D721Med (cell line): ENCODE results near the gene RETN.

Experiments
- DNase-seq: peaks from one replicate; pipeline ENCODE4 v3.0.0; 2011; ENCODE audit warnings: low spot score; ENCODE audit not compliant: insufficient read length
- FAIRE-seq: peaks from 2 replicates; lab custom pipeline; 2011; peaks lifted over from hg19 to GRCh38; lab: Jason Lieb, UNC
- TF ChIP-seq, protein P1 (sequence below): IDR thresholded peaks from 2 replicates; pipeline ENCODE4 v1.5.1; 2012; ENCODE audit warnings: mild to moderate bottlenecking, control low read depth; ENCODE audit not compliant: insufficient read depth; ENCODE audit errors: missing control alignments

Gene RETN

DNA sequence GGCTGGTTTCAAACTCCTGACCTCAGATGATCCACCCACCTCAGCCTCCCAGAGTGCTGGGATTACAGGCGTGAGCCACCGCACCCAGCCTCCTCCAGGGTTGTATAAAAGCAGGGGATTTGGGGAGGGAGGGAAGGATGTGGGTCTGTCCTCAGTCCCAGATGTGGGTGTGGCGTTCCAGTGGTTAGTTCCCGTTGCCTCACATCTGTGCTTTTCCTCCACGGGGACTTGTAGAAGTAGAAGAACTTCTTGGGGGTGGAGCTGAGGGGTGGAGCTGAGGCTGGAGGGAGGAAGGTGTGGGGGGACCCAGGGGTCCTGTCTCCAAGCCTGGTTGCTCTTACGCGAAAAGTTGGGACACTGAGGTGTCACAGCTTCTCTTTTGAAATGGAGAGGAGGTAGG lies 7.5 kb downstream of the RETN start:
- TF ChIP-seq, protein P1, sequence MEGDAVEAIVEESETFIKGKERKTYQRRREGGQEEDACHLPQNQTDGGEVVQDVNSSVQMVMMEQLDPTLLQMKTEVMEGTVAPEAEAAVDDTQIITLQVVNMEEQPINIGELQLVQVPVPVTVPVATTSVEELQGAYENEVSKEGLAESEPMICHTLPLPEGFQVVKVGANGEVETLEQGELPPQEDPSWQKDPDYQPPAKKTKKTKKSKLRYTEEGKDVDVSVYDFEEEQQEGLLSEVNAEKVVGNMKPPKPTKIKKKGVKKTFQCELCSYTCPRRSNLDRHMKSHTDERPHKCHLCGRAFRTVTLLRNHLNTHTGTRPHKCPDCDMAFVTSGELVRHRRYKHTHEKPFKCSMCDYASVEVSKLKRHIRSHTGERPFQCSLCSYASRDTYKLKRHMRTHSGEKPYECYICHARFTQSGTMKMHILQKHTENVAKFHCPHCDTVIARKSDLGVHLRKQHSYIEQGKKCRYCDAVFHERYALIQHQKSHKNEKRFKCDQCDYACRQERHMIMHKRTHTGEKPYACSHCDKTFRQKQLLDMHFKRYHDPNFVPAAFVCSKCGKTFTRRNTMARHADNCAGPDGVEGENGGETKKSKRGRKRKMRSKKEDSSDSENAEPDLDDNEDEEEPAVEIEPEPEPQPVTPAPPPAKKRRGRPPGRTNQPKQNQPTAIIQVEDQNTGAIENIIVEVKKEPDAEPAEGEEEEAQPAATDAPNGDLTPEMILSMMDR, result no peak
- no peak for DNase-seq
- FAIRE-seq, result no peak

DNA sequence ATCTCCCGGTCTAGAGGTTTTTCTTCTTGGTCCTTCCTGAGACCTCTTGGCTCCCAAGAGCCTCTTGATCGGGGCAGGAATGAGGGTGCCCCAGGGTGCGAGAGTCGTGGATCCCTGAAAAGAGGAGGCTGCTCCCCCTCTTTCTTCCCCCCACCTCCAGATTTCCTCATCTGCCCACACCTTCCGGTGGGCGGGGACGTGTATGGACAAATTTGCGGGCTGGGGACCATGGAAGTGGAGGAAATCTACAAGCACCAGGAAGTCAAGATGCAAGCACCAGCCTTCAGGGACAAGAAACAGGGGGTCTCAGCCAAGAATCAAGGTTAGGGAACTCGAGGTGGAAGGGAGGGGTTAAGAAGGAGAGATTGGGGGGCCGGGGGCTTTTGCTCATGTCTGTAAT lies 8.0 kb downstream of the RETN start, which contains the start of gene MCEMP1:
Gene MCEMP1, plus strand, starts transcription at position 237 of the 400 bp plus-strand sequence. Its CDS starts 31 bp downstream, at position 268.
- DNase-seq, result no peak
- TF ChIP-seq, protein P1, result no peak
- no peak for FAIRE-seq

DNA sequence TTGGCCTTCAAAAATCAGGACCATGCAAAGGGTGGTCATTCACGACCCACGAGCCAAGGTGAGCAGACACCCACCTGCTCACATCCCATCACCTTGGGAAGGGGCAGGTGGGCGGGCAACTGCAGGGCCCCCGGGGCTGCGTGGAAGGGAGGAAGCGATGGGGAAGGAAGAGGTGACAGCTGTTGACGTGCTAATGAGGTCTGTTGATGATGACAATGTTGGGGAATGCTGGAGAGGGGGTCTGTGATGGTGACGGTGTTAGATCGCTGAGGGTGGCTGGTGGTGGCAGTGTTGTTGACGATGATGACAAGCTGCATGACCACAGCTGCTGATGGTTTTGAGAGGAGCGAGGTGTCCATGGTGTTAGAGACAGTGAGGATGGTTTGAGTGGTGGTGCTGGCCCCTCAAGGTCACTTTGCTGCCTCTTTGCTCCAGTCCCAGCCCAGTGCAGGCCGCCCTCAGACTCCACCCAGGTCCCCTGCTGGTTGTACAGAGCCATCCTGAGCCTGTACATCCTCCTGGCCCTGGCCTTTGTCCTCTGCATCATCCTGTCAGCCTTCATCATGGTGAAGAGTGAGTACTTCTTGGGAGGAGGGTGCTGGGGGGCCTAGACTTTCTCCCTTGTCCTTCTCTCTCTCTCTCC lies 8.9 kb downstream of the RETN start:
- DNase-seq (no peak), FAIRE-seq (no peak)
- TF ChIP-seq, protein P1, result no peak

DNA sequence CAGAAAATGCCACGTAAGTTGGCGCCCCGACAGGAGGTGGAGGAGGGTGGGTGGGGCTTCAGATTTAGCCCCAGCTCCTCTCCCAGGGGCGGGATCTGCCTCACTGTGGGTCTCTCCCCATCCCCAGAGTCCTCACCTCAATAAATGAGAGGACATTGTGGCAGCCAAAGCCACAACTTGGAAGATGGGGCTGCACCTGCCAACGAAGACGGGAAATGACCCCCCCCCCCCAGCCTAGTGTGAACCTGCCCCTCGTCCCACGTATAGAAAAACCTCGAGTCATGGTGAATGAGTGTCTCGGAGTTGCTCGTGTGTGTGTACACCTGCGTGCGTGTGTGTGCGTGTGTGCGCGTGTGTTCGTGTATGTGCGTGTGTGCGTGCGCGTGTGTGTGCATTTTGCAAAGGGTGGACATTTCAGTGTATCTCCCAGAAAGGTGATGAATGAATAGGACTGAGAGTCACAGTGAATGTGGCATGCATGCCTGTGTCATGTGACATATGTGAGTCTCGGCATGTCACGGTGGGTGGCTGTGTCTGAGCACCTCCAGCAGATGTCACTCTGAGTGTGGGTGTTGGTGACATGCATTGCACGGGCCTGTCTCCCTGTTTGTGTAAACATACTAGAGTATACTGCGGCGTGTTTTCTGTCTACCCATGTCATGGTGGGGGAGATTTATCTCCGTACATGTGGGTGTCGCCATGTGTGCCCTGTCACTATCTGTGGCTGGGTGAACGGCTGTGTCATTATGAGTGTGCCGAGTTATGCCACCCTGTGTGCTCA lies 10.3 kb downstream of the RETN start:
- DNase-seq (peak; percentile 59), FAIRE-seq (no peak)
- TF ChIP-seq, protein P1, result peak; percentile 64

DNA sequence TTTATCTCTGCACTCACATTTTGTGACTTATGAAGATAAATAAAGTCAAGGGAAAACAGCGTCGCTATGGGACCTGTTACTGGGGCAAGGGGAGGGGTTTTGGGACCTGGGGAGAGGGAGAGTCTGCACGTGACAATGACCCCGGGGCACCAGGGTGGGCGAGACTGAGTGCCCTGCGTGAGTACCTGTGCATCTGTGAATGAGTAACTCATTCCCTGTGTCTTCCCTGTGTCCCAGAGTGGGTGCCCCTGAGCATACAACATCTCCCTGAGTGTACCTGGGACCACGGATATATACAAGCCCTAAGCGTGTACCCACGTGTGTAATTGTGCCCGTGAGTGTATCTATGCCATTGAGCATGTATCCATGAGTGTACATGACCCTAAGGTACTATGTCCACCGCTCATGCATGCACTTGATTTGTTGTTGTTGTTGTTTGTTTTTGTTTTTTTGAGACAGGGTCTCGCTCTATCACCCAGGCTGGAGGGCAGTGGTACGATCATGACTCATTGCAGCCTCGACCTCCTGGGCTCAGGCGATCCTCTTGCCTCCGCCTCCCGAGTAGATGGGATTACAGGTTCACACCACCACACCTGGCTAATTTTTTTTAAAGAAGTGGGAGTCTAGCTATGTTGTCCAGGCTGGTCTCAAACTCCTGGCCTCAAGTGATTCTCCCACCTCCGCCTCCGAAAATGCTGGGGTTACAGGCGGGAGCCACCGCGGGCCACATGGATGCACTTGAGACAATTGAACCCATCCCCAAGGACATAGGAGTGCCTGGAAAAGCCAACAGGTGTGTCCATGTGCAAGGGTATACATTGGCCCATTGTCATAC lies 11.1 kb downstream of the RETN start:
- TF ChIP-seq, protein P1, result no peak
- FAIRE-seq (no peak), DNase-seq (no peak)

- DNase-seq (peak; percentile 73), FAIRE-seq (no peak)
- TF ChIP-seq, protein P1, result peak; percentile 83
These were observed 11.9 kb downstream of the RETN start, which contains the start of gene TRAPPC5 for GRCh38 chr19:7680606-7681339. TRAPPC5 (plus strand) TSS chr19:7680833; CDS start chr19:7682254, 1,421 bp downstream.
